HepG2 (cell line): Measurements from ENCODE around the gene ISOC2. TPM values are rescaled to one million over a fixed set of nuclear protein-coding genes. Genes with fewer than 3 reads are reported as not detected.

Source experiments
- HOMEZ ChIP-seq: IDR thresholded peaks from 2 replicates; pipeline ENCODE4 v1.6.1; 2016; ENCODE audit warnings: low read depth
- JUND ChIP-seq: sonication (generic); formaldehyde crosslinking; IDR thresholded peaks from 2 replicates; pipeline ENCODE4 v1.8.0; 2022; ENCODE audit warnings: mild to moderate bottlenecking, missing genetic modification reagents
- MAZ ChIP-seq, 2 experiments: sonication (generic) in 1 of 2; formaldehyde crosslinking in 1 of 2; IDR thresholded peaks; 2 replicates each; pipeline versions ENCODE4 v1.5.0 to v1.6.1; 2012 to 2020; ENCODE audit warnings: low read depth in 2 of 2, mild to moderate bottlenecking in 2 of 2, borderline replicate concordance in 1 of 2, improper control_type of control experiment in 1 of 2, low read length in 1 of 2, missing genetic modification reagents in 1 of 2, moderate library complexity in 1 of 2
- MEIS2 ChIP-seq: sonication (generic); formaldehyde crosslinking; IDR thresholded peaks from 2 replicates; pipeline ENCODE4 v1.9.0; 2021; ENCODE audit warnings: mild to moderate bottlenecking, missing genetic modification reagents
- NFE2L1 ChIP-seq: sonication (generic); formaldehyde crosslinking; IDR thresholded peaks from 2 replicates; pipeline ENCODE4 v1.4.0; 2020; ENCODE audit warnings: missing genetic modification reagents, mild to moderate bottlenecking, borderline replicate concordance
- NONO ChIP-seq, 2 experiments: fragments of 450-650 bp in 1 of 2; sonication (generic) in 1 of 2; formaldehyde crosslinking in 1 of 2; IDR thresholded peaks in 1 of 2; conservative IDR thresholded peaks in 1 of 2; 2 replicates each; pipeline versions ENCODE4 v1.6.1 to v1.8.0; 2017 to 2022; ENCODE audit warnings: mild to moderate bottlenecking in 1 of 2, missing genetic modification reagents in 1 of 2, moderate library complexity in 1 of 2
- PATZ1 ChIP-seq: sonication (generic); formaldehyde crosslinking; IDR thresholded peaks from 2 replicates; pipeline ENCODE4 v1.4.0; 2020; ENCODE audit warnings: missing genetic modification reagents
- RBM39 ChIP-seq: fragments of 200-400 bp; formaldehyde crosslinking; IDR thresholded peaks from one replicate; pipeline ENCODE4 v1.6.1; 2018; ENCODE audit warnings: antibody characterized with exemption, mild to moderate bottlenecking, low read depth, low read length; ENCODE audit not compliant: poor library complexity, severe bottlenecking
- RXRA ChIP-seq: sonication (generic); formaldehyde crosslinking; IDR thresholded peaks from 2 replicates; pipeline ENCODE4 v1.5.1; 2020; ENCODE audit warnings: missing genetic modification reagents
- THAP8 ChIP-seq: sonication (generic); formaldehyde crosslinking; IDR thresholded peaks from 2 replicates; pipeline ENCODE4 v1.5.1; 2020; ENCODE audit warnings: missing genetic modification reagents, mild to moderate bottlenecking, borderline replicate concordance
- USF2 ChIP-seq, 2 experiments: sonication (generic) in 1 of 2; formaldehyde crosslinking in 1 of 2; IDR thresholded peaks; 2 replicates each; pipeline versions ENCODE4 v1.5.1 to v1.6.1; 2011 to 2020; ENCODE audit warnings: borderline replicate concordance in 1 of 2, low read depth in 1 of 2, low read length in 1 of 2, mild to moderate bottlenecking in 1 of 2, missing genetic modification reagents in 1 of 2, moderate library complexity in 1 of 2
- ZFY ChIP-seq: sonication (generic); formaldehyde crosslinking; IDR thresholded peaks from 2 replicates; pipeline ENCODE4 v1.4.0; 2020; ENCODE audit warnings: missing genetic modification reagents
- ZHX1 ChIP-seq: sonication (generic); formaldehyde crosslinking; IDR thresholded peaks from 2 replicates; pipeline ENCODE4 v1.8.1; 2022; ENCODE audit warnings: low read depth, mild to moderate bottlenecking, missing genetic modification reagents
- ZNF138 ChIP-seq: sonication (generic); formaldehyde crosslinking; IDR thresholded peaks from 2 replicates; pipeline ENCODE4 v1.5.0; 2020; ENCODE audit warnings: mild to moderate bottlenecking, low read depth, missing genetic modification reagents
- ZNF703 ChIP-seq: sonication (generic); formaldehyde crosslinking; IDR thresholded peaks from 2 replicates; pipeline ENCODE4 v1.5.1; 2020; ENCODE audit warnings: missing genetic modification reagents, mild to moderate bottlenecking, moderate library complexity, borderline replicate concordance
- ZNF878 ChIP-seq: sonication (generic); formaldehyde crosslinking; IDR thresholded peaks from 2 replicates; pipeline ENCODE4 v1.8.1; 2023; ENCODE audit warnings: mild to moderate bottlenecking, missing genetic modification reagents, moderate library complexity
- polyA plus RNA-seq, 8 experiments: library from polyadenylated mRNA; depleted of rRNA in 3 of 8; stranded (reverse) in 7 of 8; unstranded in 1 of 8; fragments of >200 nt; fragmentation: Illumina TruSeq in 4 of 8; extraction: Trizol in 4 of 8; gene quantifications; 2 replicates each; pipeline versions ENCODE4 v1.2.1 to v1.2.3, GENCODE V29; 2011 to 2016; ENCODE audit warnings: low read depth in 4 of 8, missing spikeins in 1 of 8, mixed read lengths in 1 of 8; ENCODE audit not compliant: insufficient read depth in 1 of 8
- total RNA-seq, 5 experiments: library from RNA; depleted of rRNA; stranded (reverse); fragments of >200 nt; fragmentation: Illumina TruSeq; extraction: Trizol; gene quantifications; 2 replicates each; pipeline ENCODE4 v1.2.3, GENCODE V29; 2016; ENCODE audit warnings: low read depth in 1 of 5

Gene ISOC2
- total and polyA plus RNA-seq, 2 of the 13 experiments (the other 11 are each of a cell fraction or from before 2014, with no cell fraction given) = 76.8 to 105 TPM

- no peak for TF ChIP-seq HOMEZ (CRISPR knock-in tag)
- TF ChIP-seq JUND = no peak
- no peak for TF ChIP-seq THAP8 (CRISPR knock-in tag)
- no peak for TF ChIP-seq RBM39
- 0 out of 2 replicates have a peak, but pooled peaks have one; percentile 31 for TF ChIP-seq MEIS2
- TF ChIP-seq MAZ (IDR thresholded peaks at IDR 0.05; ENCODE audit: borderline replicate concordance, low read depth, low read length) = no peak
- 0 out of 2 replicates have a peak, but pooled peaks have one; percentile 23 for TF ChIP-seq MAZ (CRISPR knock-in tag; IDR thresholded peaks at IDR 0.05; ENCODE audit: low read depth)
- TF ChIP-seq ZFY (CRISPR knock-in tag) = peak; percentile 38; the same call in 1 of the 2 replicates
- TF ChIP-seq USF2 (IDR thresholded peaks at IDR 0.05; ENCODE audit: low read depth, low read length) = no peak
- TF ChIP-seq USF2 (CRISPR knock-in tag; IDR thresholded peaks at IDR 0.05; ENCODE audit: borderline replicate concordance) = no peak
- no peak for TF ChIP-seq ZNF878
- 0 out of 2 replicates have a peak, but pooled peaks have one; percentile 27 for TF ChIP-seq PATZ1 (CRISPR knock-in tag)
- TF ChIP-seq ZNF703 (CRISPR knock-in tag) = no peak
- TF ChIP-seq ZNF138 (CRISPR knock-in tag) = no peak
- no peak for TF ChIP-seq ZHX1 (CRISPR knock-in tag)
- no peak for TF ChIP-seq NONO (IDR thresholded peaks at IDR 0.05)
- no peak for TF ChIP-seq NONO (CRISPR knock-in tag; conservative IDR thresholded peaks at IDR 0.05)
- 0 out of 2 replicates have a peak, but pooled peaks have one; percentile 12 for TF ChIP-seq RXRA
- no peak for TF ChIP-seq NFE2L1 (CRISPR knock-in tag)
Observed at GRCh38 chr19:55486971-55487923, 25.8 kb upstream of the ISOC2 start (continued).
